NCI-H128 (cell line): ENCODE data around the gene EMC6.
"Not testable (repeated sequence)": the region's sequence is repeated elsewhere in the genome, so short reads cannot be mapped to it uniquely, and the experiment has no call there.

Experiments
- DNase-seq: peaks from one replicate; lab custom pipeline; 2025; ENCODE audit not compliant: unreplicated experiment; lab: John Stamatoyannopoulos, UW

Gene EMC6

GRCh38 chr17:3679531-3680126 is 11.0 kb downstream of the EMC6 start:
- no peak for DNase-seq

- no peak for DNase-seq
Measured at GRCh38 chr17:3681057-3681456, 12.4 kb downstream of the EMC6 start.

- DNase-seq: no peak
Measured at GRCh38 chr17:3681565-3681964, 13.0 kb downstream of the EMC6 start.

GRCh38 chr17:3682033-3682432 is 13.4 kb downstream of the EMC6 start:
- no peak for DNase-seq

- no peak for DNase-seq
Measured at GRCh38 chr17:3683054-3683511, 14.5 kb downstream of the EMC6 start.

GRCh38 chr17:3685174-3685573 is 16.6 kb downstream of the EMC6 start:
- DNase-seq: no peak

- DNase-seq: no peak
Measured at GRCh38 chr17:3688027-3688553, 19.5 kb downstream of the EMC6 start.

GRCh38 chr17:3688852-3689261 is 20.2 kb downstream of the EMC6 start:
- no peak for DNase-seq

GRCh38 chr17:3689262-3690093 is 20.9 kb downstream of the EMC6 start:
- DNase-seq: no peak

GRCh38 chr17:3690094-3690715 is 21.6 kb downstream of the EMC6 start:
- no peak for DNase-seq

- no peak for DNase-seq
Measured at GRCh38 chr17:3691617-3692067, 23.0 kb downstream of the EMC6 start.

- no peak for DNase-seq
Measured at GRCh38 chr17:3692346-3692745, 23.7 kb downstream of the EMC6 start.

- DNase-seq: no peak
Measured at GRCh38 chr17:3693141-3693540, 24.5 kb downstream of the EMC6 start.

GRCh38 chr17:3693829-3694231 is 25.2 kb downstream of the EMC6 start:
- no peak for DNase-seq

- DNase-seq: no peak
Measured at GRCh38 chr17:3695129-3695722, 26.6 kb downstream of the EMC6 start.

- DNase-seq: no peak
Measured at GRCh38 chr17:3695723-3696411, 27.3 kb downstream of the EMC6 start, which contains the start of gene P2RX5. Gene P2RX5, minus strand, starts transcription at chr17:3696155. Its CDS starts 150 bp downstream, at chr17:3696005.

- no peak for DNase-seq
Measured at GRCh38 chr17:3697103-3697476, 28.5 kb downstream of the EMC6 start.

- DNase-seq: no peak
Measured at GRCh38 chr17:3698139-3698538, 29.5 kb downstream of the EMC6 start.

- no peak for DNase-seq
Measured at GRCh38 chr17:3699951-3700350, 31.3 kb downstream of the EMC6 start.

GRCh38 chr17:3702041-3702539 is 33.5 kb downstream of the EMC6 start:
- not testable (repeated sequence) for DNase-seq
